GM23338 (cell line): ENCODE measurements around the gene FILIP1L.

Experiments used
- CREB1 ChIP-seq: fragments of 250-450 bp; sonication (Bioruptor Pico); IDR thresholded peaks from 2 replicates; pipeline ENCODE4 v1.5.0; 2020; ENCODE audit warnings: low read depth, mild to moderate bottlenecking, moderate library complexity
- EZH2 ChIP-seq: fragments of 200-600 bp; sonication (generic); IDR thresholded peaks from one replicate; pipeline ENCODE4 v1.8.0; 2017; ENCODE audit warnings: antibody characterized with exemption, mild to moderate bottlenecking, low read depth; ENCODE audit not compliant: unreplicated experiment
- EZH2phosphoT487 ChIP-seq: fragments of 200-600 bp; sonication (generic); IDR thresholded peaks from one replicate; pipeline ENCODE4 v1.8.1; 2018; ENCODE audit warnings: antibody characterized with exemption; ENCODE audit not compliant: unreplicated experiment
- JUNB ChIP-seq: IDR thresholded peaks from one replicate; pipeline ENCODE4 v1.6.1; 2016; ENCODE audit warnings: antibody characterized with exemption; ENCODE audit not compliant: unreplicated experiment
- POLR2AphosphoS5 ChIP-seq: IDR thresholded peaks from 2 replicates; pipeline ENCODE4 v1.6.1; 2016; ENCODE audit warnings: antibody characterized with exemption, low read depth
- TF ChIP-seq, protein P1 (sequence below), 2 experiments: fragments of 200-600 bp in 1 of 2; sonication (generic) in 1 of 2; conservative IDR thresholded peaks; 2 replicates each; pipeline versions ENCODE4 v1.5.1 to v1.6.1; 2016 to 2017; ENCODE audit warnings: antibody characterized with exemption in 2 of 2, low read depth in 2 of 2, mild to moderate bottlenecking in 2 of 2, moderate library complexity in 1 of 2
- TF ChIP-seq, protein P2 (sequence below): IDR thresholded peaks from one replicate; pipeline ENCODE4 v1.6.1; 2018; ENCODE audit warnings: antibody characterized with exemption; ENCODE audit not compliant: unreplicated experiment

DNA sequence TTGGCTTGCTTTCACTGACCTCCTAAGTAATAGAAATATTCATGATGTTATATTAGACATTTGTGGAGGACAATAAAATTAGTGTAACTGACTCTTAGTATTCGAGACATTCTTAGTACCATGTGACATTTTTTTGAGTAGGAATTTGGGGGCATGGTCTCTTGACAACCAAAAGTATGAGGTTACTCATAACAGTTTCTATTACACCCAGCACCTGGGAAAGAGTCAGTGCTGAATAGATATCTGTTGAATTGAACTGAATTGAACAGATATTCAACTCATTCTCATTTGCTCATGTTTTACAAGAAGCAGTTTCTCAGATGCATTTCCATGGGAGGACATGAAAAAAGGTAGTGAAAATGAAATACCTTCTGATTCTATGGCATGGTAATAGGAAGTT, 212.2 kb downstream of the FILIP1L start:
- TF ChIP-seq, protein P1, sequence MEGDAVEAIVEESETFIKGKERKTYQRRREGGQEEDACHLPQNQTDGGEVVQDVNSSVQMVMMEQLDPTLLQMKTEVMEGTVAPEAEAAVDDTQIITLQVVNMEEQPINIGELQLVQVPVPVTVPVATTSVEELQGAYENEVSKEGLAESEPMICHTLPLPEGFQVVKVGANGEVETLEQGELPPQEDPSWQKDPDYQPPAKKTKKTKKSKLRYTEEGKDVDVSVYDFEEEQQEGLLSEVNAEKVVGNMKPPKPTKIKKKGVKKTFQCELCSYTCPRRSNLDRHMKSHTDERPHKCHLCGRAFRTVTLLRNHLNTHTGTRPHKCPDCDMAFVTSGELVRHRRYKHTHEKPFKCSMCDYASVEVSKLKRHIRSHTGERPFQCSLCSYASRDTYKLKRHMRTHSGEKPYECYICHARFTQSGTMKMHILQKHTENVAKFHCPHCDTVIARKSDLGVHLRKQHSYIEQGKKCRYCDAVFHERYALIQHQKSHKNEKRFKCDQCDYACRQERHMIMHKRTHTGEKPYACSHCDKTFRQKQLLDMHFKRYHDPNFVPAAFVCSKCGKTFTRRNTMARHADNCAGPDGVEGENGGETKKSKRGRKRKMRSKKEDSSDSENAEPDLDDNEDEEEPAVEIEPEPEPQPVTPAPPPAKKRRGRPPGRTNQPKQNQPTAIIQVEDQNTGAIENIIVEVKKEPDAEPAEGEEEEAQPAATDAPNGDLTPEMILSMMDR (conservative IDR thresholded peaks at IDR 0.05; ENCODE audit: low read depth in 2 of 2), result no peak
- TF ChIP-seq EZH2 (no peak), EZH2phosphoT487 (no peak), JUNB (no peak), POLR2AphosphoS5 (no peak), CREB1 (CRISPR knock-in tag) (no peak)
- TF ChIP-seq, protein P2, sequence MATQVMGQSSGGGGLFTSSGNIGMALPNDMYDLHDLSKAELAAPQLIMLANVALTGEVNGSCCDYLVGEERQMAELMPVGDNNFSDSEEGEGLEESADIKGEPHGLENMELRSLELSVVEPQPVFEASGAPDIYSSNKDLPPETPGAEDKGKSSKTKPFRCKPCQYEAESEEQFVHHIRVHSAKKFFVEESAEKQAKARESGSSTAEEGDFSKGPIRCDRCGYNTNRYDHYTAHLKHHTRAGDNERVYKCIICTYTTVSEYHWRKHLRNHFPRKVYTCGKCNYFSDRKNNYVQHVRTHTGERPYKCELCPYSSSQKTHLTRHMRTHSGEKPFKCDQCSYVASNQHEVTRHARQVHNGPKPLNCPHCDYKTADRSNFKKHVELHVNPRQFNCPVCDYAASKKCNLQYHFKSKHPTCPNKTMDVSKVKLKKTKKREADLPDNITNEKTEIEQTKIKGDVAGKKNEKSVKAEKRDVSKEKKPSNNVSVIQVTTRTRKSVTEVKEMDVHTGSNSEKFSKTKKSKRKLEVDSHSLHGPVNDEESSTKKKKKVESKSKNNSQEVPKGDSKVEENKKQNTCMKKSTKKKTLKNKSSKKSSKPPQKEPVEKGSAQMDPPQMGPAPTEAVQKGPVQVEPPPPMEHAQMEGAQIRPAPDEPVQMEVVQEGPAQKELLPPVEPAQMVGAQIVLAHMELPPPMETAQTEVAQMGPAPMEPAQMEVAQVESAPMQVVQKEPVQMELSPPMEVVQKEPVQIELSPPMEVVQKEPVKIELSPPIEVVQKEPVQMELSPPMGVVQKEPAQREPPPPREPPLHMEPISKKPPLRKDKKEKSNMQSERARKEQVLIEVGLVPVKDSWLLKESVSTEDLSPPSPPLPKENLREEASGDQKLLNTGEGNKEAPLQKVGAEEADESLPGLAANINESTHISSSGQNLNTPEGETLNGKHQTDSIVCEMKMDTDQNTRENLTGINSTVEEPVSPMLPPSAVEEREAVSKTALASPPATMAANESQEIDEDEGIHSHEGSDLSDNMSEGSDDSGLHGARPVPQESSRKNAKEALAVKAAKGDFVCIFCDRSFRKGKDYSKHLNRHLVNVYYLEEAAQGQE, result no peak
